Smooth muscle cell (in vitro differentiated cells): ENCODE measurements around the gene DGAT2L6. TPM values are rescaled to one million over a fixed set of nuclear protein-coding genes. Genes with fewer than 3 reads are reported as not detected.
"Not testable (repeated sequence)": the region's sequence is repeated elsewhere in the genome, so short reads cannot be mapped to it uniquely, and the experiment has no call there.

Source experiments
- DNase-seq: peaks from one replicate; lab custom pipeline; 2025; ENCODE audit not compliant: unreplicated experiment; lab: John Stamatoyannopoulos, UW
- H2AFZ ChIP-seq: fragments of 200-600 bp; sonication (generic); 2 replicates; pipeline ENCODE4 v1.6.0; 2016; ENCODE audit warnings: antibody characterized with exemption, low read depth, mild to moderate bottlenecking
- H3F3A ChIP-seq: fragments of 200-600 bp; sonication (generic); 2 replicates; pipeline ENCODE4 v1.6.0; 2017; ENCODE audit warnings: antibody characterized with exemption, low read depth
- H3K27ac ChIP-seq: fragments of 200-600 bp; sonication (generic); 2 replicates; pipeline ENCODE4 v1.5.1; 2016; ENCODE audit warnings: low read depth, mild to moderate bottlenecking
- H3K27me3 ChIP-seq: fragments of 200-600 bp; sonication (generic); 2 replicates; pipeline ENCODE4 v1.6.1; 2016; ENCODE audit warnings: low read depth, mild to moderate bottlenecking
- H3K36me3 ChIP-seq: fragments of 200-600 bp; sonication (generic); 2 replicates; pipeline ENCODE4 v1.5.1; 2016; ENCODE audit warnings: low read depth
- H3K4me1 ChIP-seq: fragments of 200-600 bp; sonication (generic); 2 replicates; pipeline ENCODE4 v1.5.1; 2016; ENCODE audit warnings: low read depth
- H3K4me2 ChIP-seq: fragments of 200-600 bp; sonication (generic); 2 replicates; pipeline ENCODE4 v1.6.0; 2016; ENCODE audit warnings: mild to moderate bottlenecking
- H3K4me3 ChIP-seq: fragments of 200-600 bp; sonication (generic); 2 replicates; pipeline ENCODE4 v1.5.1; 2016; ENCODE audit warnings: mild to moderate bottlenecking
- H3K79me2 ChIP-seq: fragments of 200-600 bp; sonication (generic); 2 replicates; pipeline ENCODE4 v1.6.0; 2016; ENCODE audit warnings: low read depth, mild to moderate bottlenecking
- H3K9ac ChIP-seq: fragments of 200-600 bp; sonication (generic); 2 replicates; pipeline ENCODE4 v1.6.0; 2016; ENCODE audit warnings: low read depth
- H3K9me3 ChIP-seq: fragments of 200-600 bp; sonication (generic); replicated peaks from 2 replicates; pipeline ENCODE4 v1.5.1; 2016; ENCODE audit warnings: low read depth
- H4K20me1 ChIP-seq: fragments of 200-600 bp; sonication (generic); 2 replicates; pipeline ENCODE4 v1.6.0; 2016; ENCODE audit warnings: low read depth
- CTCF ChIP-seq: fragments of 200-600 bp; sonication (generic); IDR thresholded peaks from 2 replicates; pipeline ENCODE4 v1.5.1; 2017; ENCODE audit warnings: borderline replicate concordance, mild to moderate bottlenecking, antibody characterized with exemption; ENCODE audit not compliant: insufficient read depth, poor library complexity, severe bottlenecking
- WGBS: methylation state at CpG from one replicate; pipeline ENCODE4 v1.1.7; 2016; ENCODE audit warnings: low lambda C conversion rate; 5-methylcytosine and 5-hydroxymethylcytosine counted together
- polyA plus RNA-seq: library from polyadenylated mRNA; unstranded; fragments of >200 nt; fragmentation: Nextera tagmentation; extraction: Ambion mirVana; gene quantifications from 2 replicates; pipeline ENCODE4 v1.2.1, GENCODE V29; 2016
- total RNA-seq: library from RNA; depleted of rRNA; stranded (reverse); fragments of >200 nt; gene quantifications from 2 replicates; pipeline ENCODE4 v1.2.3, GENCODE V29; 2014

DGAT2L6 gene
- total and polyA plus RNA-seq, 2 experiments from 2014 or later, result not detected

DNA sequence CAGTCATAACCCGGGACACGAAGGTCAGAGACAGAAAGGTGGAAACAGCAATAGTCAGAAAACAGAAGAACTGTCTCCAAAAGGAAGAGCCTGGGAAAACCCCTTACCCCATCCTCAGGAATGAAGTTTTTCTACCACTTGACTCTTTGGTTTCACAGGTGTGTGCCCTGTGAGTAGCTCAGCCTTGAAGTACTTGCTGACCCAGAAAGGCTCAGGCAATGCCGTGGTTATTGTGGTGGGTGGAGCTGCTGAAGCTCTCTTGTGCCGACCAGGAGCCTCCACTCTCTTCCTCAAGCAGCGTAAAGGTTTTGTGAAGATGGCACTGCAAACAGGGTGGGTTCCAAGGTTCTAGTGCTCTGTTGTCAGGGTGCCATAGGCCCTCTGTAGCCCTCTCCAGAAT lies 24.4 kb downstream of the DGAT2L6 start:
- H3K27ac ChIP-seq, result no peak overlapping the region
- H3K4me3 ChIP-seq, result no peak overlapping the region
- H3K27me3 ChIP-seq, result no peaks in the 10 kb centered on the region
- H2AFZ ChIP-seq, result no peak overlapping the region
- H3K36me3 ChIP-seq, result no peaks in the 10 kb centered on the region
- no peak overlapping the region for H3K4me2 ChIP-seq
- no peaks in the 10 kb centered on the region for H4K20me1 ChIP-seq
- H3K9ac ChIP-seq, result no peak overlapping the region
- no peaks in the 10 kb centered on the region for H3F3A ChIP-seq
- H3K4me1 ChIP-seq, result no peaks in the 10 kb centered on the region
- no peaks in the 10 kb centered on the region for H3K79me2 ChIP-seq
- no peak for DNase-seq
- WGBS, result 84% methylated on average over 5 of the region's 5 CpGs
- no peak for TF ChIP-seq CTCF
- no peaks in the 10 kb centered on the region for H3K9me3 ChIP-seq

- no peak overlapping the region for H3K27ac ChIP-seq
- no peak for DNase-seq
- no peak overlapping the region for H2AFZ ChIP-seq
- H3K9ac ChIP-seq, result no peak overlapping the region
- H3K4me1 ChIP-seq, result no peaks in the 10 kb centered on the region
- no peaks in the 10 kb centered on the region for H3K79me2 ChIP-seq
- no peak overlapping the region for H3K4me2 ChIP-seq
- no peaks in the 10 kb centered on the region for H3K9me3 ChIP-seq
- no peak for TF ChIP-seq CTCF
- no peak overlapping the region for H3K4me3 ChIP-seq
- H3K36me3 ChIP-seq, result no peaks in the 10 kb centered on the region
- H3K27me3 ChIP-seq, result no peaks in the 10 kb centered on the region
- H3F3A ChIP-seq, result no peaks in the 10 kb centered on the region
- H4K20me1 ChIP-seq, result no peaks in the 10 kb centered on the region
Observed at GRCh38 chrX:70208479-70208878, 31.2 kb downstream of the DGAT2L6 start.

DNA sequence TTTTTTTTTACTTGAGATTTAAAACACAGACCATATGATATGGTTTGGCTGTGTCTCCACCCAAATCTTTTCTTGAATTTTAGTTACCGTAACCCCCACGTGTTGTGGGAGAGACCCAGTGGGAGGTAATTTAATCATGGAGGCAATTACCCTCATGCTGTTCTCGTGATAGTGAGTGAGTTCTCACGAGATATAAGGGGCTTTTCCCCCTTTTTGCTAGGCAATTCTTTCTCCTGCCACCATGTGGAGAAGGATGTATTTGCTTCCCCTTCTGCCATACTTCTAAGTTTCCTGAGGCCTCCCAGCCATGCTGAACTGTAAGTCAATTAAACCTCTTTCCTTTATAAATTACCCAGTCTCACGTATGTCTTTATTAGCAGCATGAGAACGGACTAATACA lies 32.3 kb downstream of the DGAT2L6 start:
- H3K79me2 ChIP-seq, H3F3A ChIP-seq, H3K36me3 ChIP-seq, H3K4me1 ChIP-seq, H2AFZ ChIP-seq, H3K9ac ChIP-seq, H3K4me2 ChIP-seq, H4K20me1 ChIP-seq, H3K4me3 ChIP-seq, H3K27me3 ChIP-seq, DNase-seq, H3K9me3 ChIP-seq, H3K27ac ChIP-seq: not testable (repeated sequence)
- WGBS, result 50% methylated on average over 6 of the region's 6 CpGs

DNA sequence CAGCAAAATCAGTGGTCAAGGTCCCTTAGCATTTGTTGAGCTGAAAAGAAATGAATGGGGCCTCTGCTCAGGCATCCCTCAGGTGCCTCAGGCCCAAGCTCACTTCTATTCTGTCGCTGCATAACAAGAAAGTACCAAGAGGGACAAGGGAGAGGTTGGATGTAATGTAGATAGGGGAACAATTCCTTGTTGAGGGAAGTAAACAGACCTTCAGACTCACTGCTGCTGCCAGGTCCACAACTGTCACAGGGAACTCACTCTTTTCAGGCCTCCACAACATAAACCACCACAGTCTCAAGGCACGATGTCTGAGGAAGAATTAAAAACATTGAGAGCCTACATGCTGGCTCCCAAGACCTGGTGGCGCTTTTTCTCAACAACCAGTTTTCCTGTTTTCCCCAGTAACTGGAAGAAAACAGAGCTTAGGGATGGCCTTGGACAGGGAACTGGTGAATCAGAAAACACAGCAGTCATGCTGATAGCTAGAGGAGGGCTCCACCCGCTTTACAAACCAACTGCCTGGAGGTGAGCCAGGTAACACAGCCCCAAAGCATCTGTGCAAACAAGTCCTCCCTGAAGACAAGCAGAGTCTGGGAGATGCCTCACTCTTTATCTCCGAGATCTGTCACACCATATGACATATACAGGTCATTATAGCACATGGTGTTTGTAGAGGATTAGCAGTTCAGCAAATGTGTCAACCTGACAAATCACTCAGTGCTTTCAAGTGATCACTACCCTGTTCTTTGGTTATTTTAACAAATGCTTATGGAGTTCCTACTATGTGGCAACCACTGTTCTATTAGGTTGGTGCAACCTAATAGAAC lies 42.9 kb downstream of the DGAT2L6 start:
- no peak overlapping the region for H3K4me2 ChIP-seq
- no peaks in the 10 kb centered on the region for H3K4me1 ChIP-seq
- H3K4me3 ChIP-seq, result no peak overlapping the region
- no peak for TF ChIP-seq CTCF
- no peak overlapping the region for H3K9ac ChIP-seq
- no peak overlapping the region for H2AFZ ChIP-seq
- DNase-seq, result no peak
- 71% methylated on average over 5 of the region's 5 CpGs for WGBS
- H3K27ac ChIP-seq, result no peak overlapping the region
- H3F3A ChIP-seq, result no peaks in the 10 kb centered on the region
- no peaks in the 10 kb centered on the region for H3K79me2 ChIP-seq
- no peaks in the 10 kb centered on the region for H3K9me3 ChIP-seq
- no peaks in the 10 kb centered on the region for H4K20me1 ChIP-seq
- H3K36me3 ChIP-seq, result no peaks in the 10 kb centered on the region
- no peaks in the 10 kb centered on the region for H3K27me3 ChIP-seq
